A673 (cell line): ENCODE data around the gene DUOXA2. TPM values are rescaled to one million over a fixed set of nuclear protein-coding genes. Genes with fewer than 3 reads are reported as not detected.
"Not testable (repeated sequence)": the region's sequence is repeated elsewhere in the genome, so short reads cannot be mapped to it uniquely, and the experiment has no call there.

Experiments used
- BruUV-seq: library from RNA; stranded (reverse); fragments of 400-500 nt; replicated peaks from 2 replicates; lab custom pipeline; 2021; lab: Mats Ljungman, UMichigan
- CTCF ChIA-PET: fragments of 300-600 bp; sonication (Branson Sonifier 250); formaldehyde crosslinking; loops from one replicate; lab custom pipeline; 2022; ENCODE audit warnings: antibody characterized with exemption; lab: Charles Lee
- POLR2A ChIA-PET: fragments of 300-600 bp; sonication (Branson Sonifier 250); formaldehyde crosslinking; loops from one replicate; lab custom pipeline; 2022; ENCODE audit warnings: antibody characterized with exemption; ENCODE audit not compliant: low non-redundant PET; lab: Charles Lee
- DNase-seq: peaks from one replicate; pipeline ENCODE4 v3.0.0-alpha.2; 2015; ENCODE audit warnings: low spot score
- H3K27ac ChIP-seq: fragments of 200-600 bp; sonication (generic); 2 replicates; pipeline ENCODE4 v1.5.1; 2016; ENCODE audit warnings: mixed run types, low read depth, mild to moderate bottlenecking, mixed read lengths, antibody characterized with exemption, low read length; ENCODE audit not compliant: poor library complexity, severe bottlenecking
- H3K27me3 ChIP-seq: fragments of 200-600 bp; sonication (generic); replicated peaks from 2 replicates; pipeline ENCODE4 v1.6.1; 2017; ENCODE audit warnings: mixed run types, low read depth, mild to moderate bottlenecking, mixed read lengths, antibody characterized with exemption, low read length; ENCODE audit not compliant: insufficient read depth, poor library complexity
- H3K36me3 ChIP-seq: fragments of 200-600 bp; sonication (generic); 2 replicates; pipeline ENCODE4 v1.6.1; 2016; ENCODE audit warnings: mixed run types, mild to moderate bottlenecking, mixed read lengths, antibody characterized with exemption, low read length; ENCODE audit not compliant: insufficient read depth, poor library complexity, severe bottlenecking
- H3K4me1 ChIP-seq: fragments of 200-600 bp; sonication (generic); 2 replicates; pipeline ENCODE4 v1.6.1; 2017; ENCODE audit warnings: mixed run types, mild to moderate bottlenecking, mixed read lengths, antibody characterized with exemption, low read length; ENCODE audit not compliant: insufficient read depth, poor library complexity, severe bottlenecking
- H3K4me3 ChIP-seq: fragments of 200-600 bp; sonication (generic); 2 replicates; pipeline ENCODE4 v1.5.1; 2016; ENCODE audit warnings: low read depth, mixed run types, mild to moderate bottlenecking, mixed read lengths, low read length; ENCODE audit not compliant: poor library complexity, severe bottlenecking
- H3K9me3 ChIP-seq: fragments of 200-600 bp; sonication (generic); 2 replicates; pipeline ENCODE4 v1.6.1; 2016; ENCODE audit warnings: mixed run types, low read depth, mild to moderate bottlenecking, mixed read lengths, antibody characterized with exemption, low read length; ENCODE audit not compliant: poor library complexity, severe bottlenecking
- CTCF ChIP-seq: fragments of 300-800, 200-600 bp; sonication (generic); conservative IDR thresholded peaks from 2 replicates; pipeline ENCODE4 v1.5.1; 2017; ENCODE audit warnings: low read depth, mild to moderate bottlenecking, antibody characterized with exemption, low read length, moderate library complexity, mixed read lengths
- EZH2 ChIP-seq: fragments of 200-600 bp; sonication (generic); IDR thresholded peaks from 2 replicates; pipeline ENCODE4 v1.6.1; 2017; ENCODE audit warnings: borderline replicate concordance, low read depth, mild to moderate bottlenecking, mixed read lengths, antibody characterized with exemption, low read length; ENCODE audit not compliant: poor library complexity, severe bottlenecking
- intact Hi-C: fragments of 100-400 bp; cut with micrococcal nuclease; formaldehyde crosslinking; loops from one replicate; pipeline ENCODE4 v1.10.0; 2022; ENCODE audit not compliant: unreplicated experiment
- total RNA-seq: library from RNA; stranded (reverse); gene quantifications from 2 replicates; pipeline ENCODE4 v1.2.3, GENCODE V29; 2021

Gene DUOXA2
- total RNA-seq, 1 experiment from 2014 or later: not detected

GRCh38 chr15:45133561-45133920 lies 19.4 kb downstream of the DUOXA2 start:
- ChIA-PET CTCF (no interaction called here), POLR2A (no interaction called here)
- Histone ChIP-seq H3K4me3 (no peak overlapping the region), H3K4me1 (no peaks in the 10 kb centered on the region), H3K27me3 (no peaks in the 10 kb centered on the region), H3K27ac (no peak overlapping the region), H3K9me3 (no peaks in the 10 kb centered on the region), H3K36me3 (no peaks in the 10 kb centered on the region)
- intact Hi-C loops: no loop called here
- no TSS peak for BruUV-seq
- TF ChIP-seq CTCF: no peak
- DNase-seq: peak; percentile 25

GRCh38 chr15:45134046-45134445 lies 19.9 kb downstream of the DUOXA2 start:
- POLR2A ChIA-PET: no interaction called here
- no peak overlapping the region for H3K27ac ChIP-seq
- no peak overlapping the region for H3K4me3 ChIP-seq
- TF ChIP-seq EZH2: no peak
- TF ChIP-seq CTCF: no peak
- no peaks in the 10 kb centered on the region for H3K9me3 ChIP-seq
- intact Hi-C loops: no loop called here
- no peaks in the 10 kb centered on the region for H3K27me3 ChIP-seq
- no TSS peak for BruUV-seq
- no peak for DNase-seq
- CTCF ChIA-PET: no interaction called here
- H3K4me1 ChIP-seq: no peaks in the 10 kb centered on the region
- H3K36me3 ChIP-seq: no peaks in the 10 kb centered on the region

GRCh38 chr15:45134682-45135604 lies 20.8 kb downstream of the DUOXA2 start:
- DNase-seq: no peak
- H3K4me1 ChIP-seq: no peaks in the 10 kb centered on the region
- no peak overlapping the region for H3K27ac ChIP-seq
- no peak for TF ChIP-seq CTCF
- TF ChIP-seq EZH2: no peak
- no peak overlapping the region for H3K4me3 ChIP-seq
- POLR2A ChIA-PET: no interaction called here
- H3K27me3 ChIP-seq: no peaks in the 10 kb centered on the region
- intact Hi-C loops: no loop called here
- H3K36me3 ChIP-seq: no peaks in the 10 kb centered on the region
- H3K9me3 ChIP-seq: no peaks in the 10 kb centered on the region
- no TSS peak for BruUV-seq
- CTCF ChIA-PET: no interaction called here

- H3K4me1 ChIP-seq, intact Hi-C loops, H3K27me3 ChIP-seq, DNase-seq, POLR2A ChIA-PET, BruUV-seq, H3K4me3 ChIP-seq, CTCF ChIA-PET, H3K36me3 ChIP-seq, H3K27ac ChIP-seq, H3K9me3 ChIP-seq: not testable (repeated sequence)
These were observed 21.7 kb downstream of the DUOXA2 start for GRCh38 chr15:45135705-45136377.
